Urothelium cell line (cell line): Measurements from ENCODE around the gene VPS51.
"Not testable (repeated sequence)": the region's sequence is repeated elsewhere in the genome, so short reads cannot be mapped to it uniquely, and the experiment has no call there.

Experiments
- DNase-seq: peaks from one replicate; pipeline ENCODE4 v3.0.0; 2011; ENCODE audit warnings: low spot score, mixed read lengths
- FAIRE-seq: peaks from 2 replicates; lab custom pipeline; 2011; peaks lifted over from hg19 to GRCh38; lab: Jason Lieb, UNC

Gene VPS51

GRCh38 chr11:65118097-65118837, 22.3 kb downstream of the VPS51 start:
- FAIRE-seq (no peak), DNase-seq (no peak)

GRCh38 chr11:65118891-65119669, 23.1 kb downstream of the VPS51 start:
- not testable (repeated sequence) for DNase-seq

GRCh38 chr11:65119670-65119995, 23.6 kb downstream of the VPS51 start:
- FAIRE-seq (no peak), DNase-seq (no peak)

More at GRCh38 chr11:65118891-65119669, 23.1 kb downstream of the VPS51 start:
- not testable (repeated sequence) for FAIRE-seq

GRCh38 chr11:65120831-65121230, 24.8 kb downstream of the VPS51 start:
- DNase-seq (no peak), FAIRE-seq (no peak)

GRCh38 chr11:65121447-65121864, 25.4 kb downstream of the VPS51 start:
- DNase-seq (no peak), FAIRE-seq (no peak)

- DNase-seq: peak; percentile 98
- peak; percentile 94 for FAIRE-seq
These were observed 26.1 kb downstream of the VPS51 start, which contains the start of the genes FAU and MRPL49 for GRCh38 chr11:65121865-65122696. TSS of gene FAU (minus strand) at chr11:65122134. CDS start at chr11:65121813, 321 bp downstream. TSS of gene MRPL49 (plus strand) at chr11:65122321. CDS start at chr11:65122347, 26 bp downstream.

GRCh38 chr11:65124480-65125196, 28.6 kb downstream of the VPS51 start:
- DNase-seq (no peak), FAIRE-seq (no peak)

GRCh38 chr11:65125197-65126056, 29.4 kb downstream of the VPS51 start:
- no peak for DNase-seq
- FAIRE-seq: no peak

GRCh38 chr11:65126624-65127274, 30.7 kb downstream of the VPS51 start:
- DNase-seq: no peak
- FAIRE-seq: no peak

- no peak for FAIRE-seq
- DNase-seq: no peak
These were observed 31.6 kb downstream of the VPS51 start for GRCh38 chr11:65127473-65128181.

GRCh38 chr11:65128182-65129145, 32.5 kb downstream of the VPS51 start:
- DNase-seq: no peak
- FAIRE-seq: no peak

- no peak for DNase-seq
- FAIRE-seq: no peak
These were observed 33.8 kb downstream of the VPS51 start for GRCh38 chr11:65129649-65130441.

- DNase-seq (no peak), FAIRE-seq (no peak)
These were observed 34.8 kb downstream of the VPS51 start for GRCh38 chr11:65130631-65131416.

- DNase-seq (no peak), FAIRE-seq (no peak)
These were observed 35.4 kb downstream of the VPS51 start for GRCh38 chr11:65131417-65131776.

GRCh38 chr11:65131895-65132237, 35.9 kb downstream of the VPS51 start:
- DNase-seq: no peak
- no peak for FAIRE-seq
